ENCODE data around the gene OTUB1. TPM values are rescaled to one million over a fixed set of nuclear protein-coding genes. Genes with fewer than 3 reads are reported as not detected.

Gene OTUB1
- total RNA-seq, 1 donor from 2014 or later: 126 TPM

- Mint-ChIP-seq H3K36me3 (ENCODE audit: unreplicated experiment) (no peaks in the 10 kb centered on the region), H3K9me3 (ENCODE audit: unreplicated experiment) (peaks cover 8% of the 10 kb centered on the region), H3K27me3 (ENCODE audit: unreplicated experiment) (peaks cover 15% of the 10 kb centered on the region), H3K27ac (ENCODE audit: unreplicated experiment) (no peak overlapping the region), H3K4me3 (ENCODE audit: unreplicated experiment) (peak overlapping the region; percentile 92), H3K4me1 (ENCODE audit: low read depth, unreplicated experiment) (peaks cover 6% of the 10 kb centered on the region)
- TF ChIP-seq CTCF (IDR thresholded peaks at IDR 0.05; ENCODE audit: partially characterized antibody, unreplicated experiment): no peak
- no peak for DNase-seq
These were observed 48.9 kb downstream of the OTUB1 start for GRCh38 chr11:64035081-64035524.

GRCh38 chr11:64035576-64035975 is 49.3 kb downstream of the OTUB1 start, which contains the start of gene FLRT1:
Gene FLRT1 (plus strand): TSS chr11:64035931. CDS start chr11:64116268, 80,337 bp downstream.
- H3K4me3 Mint-ChIP-seq (ENCODE audit: unreplicated experiment): peak within 1 kb of the TSS; percentile 92
- no peak within 1 kb of the TSS for H3K27ac Mint-ChIP-seq (ENCODE audit: unreplicated experiment)
- H3K4me1 Mint-ChIP-seq (ENCODE audit: low read depth, unreplicated experiment): peaks cover 2% of the 10 kb centered on the region
- H3K36me3 Mint-ChIP-seq (ENCODE audit: unreplicated experiment): no peaks in the 10 kb centered on the region
- H3K27me3 Mint-ChIP-seq (ENCODE audit: unreplicated experiment): peaks cover 17% of the 10 kb centered on the region
- TF ChIP-seq CTCF (IDR thresholded peaks at IDR 0.05; ENCODE audit: partially characterized antibody, unreplicated experiment): no peak
- DNase-seq: peak; percentile 43
- H3K9me3 Mint-ChIP-seq (ENCODE audit: unreplicated experiment): peaks cover 5% of the 10 kb centered on the region

GRCh38 chr11:64036087-64037026 is 50.1 kb downstream of the OTUB1 start:
- Mint-ChIP-seq H3K4me3 (ENCODE audit: unreplicated experiment) (no peak overlapping the region), H3K36me3 (ENCODE audit: unreplicated experiment) (no peaks in the 10 kb centered on the region), H3K27me3 (ENCODE audit: unreplicated experiment) (peaks cover 17% of the 10 kb centered on the region), H3K9me3 (ENCODE audit: unreplicated experiment) (peaks cover 5% of the 10 kb centered on the region), H3K4me1 (ENCODE audit: low read depth, unreplicated experiment) (peaks cover 6% of the 10 kb centered on the region), H3K27ac (ENCODE audit: unreplicated experiment) (no peak overlapping the region)
- DNase-seq: peak; percentile 43
- no peak for TF ChIP-seq CTCF (IDR thresholded peaks at IDR 0.05; ENCODE audit: partially characterized antibody, unreplicated experiment)

- DNase-seq: peak; percentile 33
- peaks cover 9% of the 10 kb centered on the region for H3K4me1 Mint-ChIP-seq (ENCODE audit: low read depth, unreplicated experiment)
- peaks cover 17% of the 10 kb centered on the region for H3K27me3 Mint-ChIP-seq (ENCODE audit: unreplicated experiment)
- no peak overlapping the region for H3K27ac Mint-ChIP-seq (ENCODE audit: unreplicated experiment)
- no peak for TF ChIP-seq CTCF (IDR thresholded peaks at IDR 0.05; ENCODE audit: partially characterized antibody, unreplicated experiment)
- peaks cover 5% of the 10 kb centered on the region for H3K9me3 Mint-ChIP-seq (ENCODE audit: unreplicated experiment)
- peak overlapping the region; percentile 25 for H3K4me3 Mint-ChIP-seq (ENCODE audit: unreplicated experiment)
- no peaks in the 10 kb centered on the region for H3K36me3 Mint-ChIP-seq (ENCODE audit: unreplicated experiment)
These were observed 50.9 kb downstream of the OTUB1 start for GRCh38 chr11:64037027-64037634.
